ENCODE measurements around the gene DGCR8.

The DGCR8 gene

GRCh38 chr22:20038574-20038973 lies 41.5 kb upstream of the DGCR8 start:
- Histone ChIP-seq H3K27ac (ENCODE audit: insufficient read depth, low read length, poor library complexity, severe bottlenecking) (no peak overlapping the region), H3K9me3 (ENCODE audit: control insufficient read depth, low read length) (no peaks in the 10 kb centered on the region), H3K4me3 (ENCODE audit: insufficient read depth, low read depth, low read length, poor library complexity, severe bottlenecking) (no peak overlapping the region), H3K4me1 (ENCODE audit: control insufficient read depth, insufficient read depth, low read length, poor library complexity, severe bottlenecking) (no peaks in the 10 kb centered on the region), H3K27me3 (replicated peaks; ENCODE audit: control insufficient read depth, insufficient read depth, low read length, poor library complexity, severe bottlenecking) (no peaks in the 10 kb centered on the region), H3K36me3 (ENCODE audit: control insufficient read depth, insufficient read depth, low read length) (peaks cover 31% of the 10 kb centered on the region)
- DNase-seq = no peak

- H3K27me3 ChIP-seq (replicated peaks; ENCODE audit: control insufficient read depth, insufficient read depth, low read length, poor library complexity, severe bottlenecking) = no peaks in the 10 kb centered on the region
- DNase-seq = no peak
- peaks cover 41% of the 10 kb centered on the region for H3K36me3 ChIP-seq (ENCODE audit: control insufficient read depth, insufficient read depth, low read length)
- no peak overlapping the region for H3K27ac ChIP-seq (ENCODE audit: insufficient read depth, low read length, poor library complexity, severe bottlenecking)
- no peaks in the 10 kb centered on the region for H3K4me1 ChIP-seq (ENCODE audit: control insufficient read depth, insufficient read depth, low read length, poor library complexity, severe bottlenecking)
- no peaks in the 10 kb centered on the region for H3K9me3 ChIP-seq (ENCODE audit: control insufficient read depth, low read length)
- H3K4me3 ChIP-seq (ENCODE audit: insufficient read depth, low read depth, low read length, poor library complexity, severe bottlenecking) = no peak overlapping the region
Observed at GRCh38 chr22:20039683-20040325, 40.2 kb upstream of the DGCR8 start.

- no peak for DNase-seq
- Histone ChIP-seq H3K4me3 (ENCODE audit: insufficient read depth, low read depth, low read length, poor library complexity, severe bottlenecking) (no peak overlapping the region), H3K4me1 (ENCODE audit: control insufficient read depth, insufficient read depth, low read length, poor library complexity, severe bottlenecking) (no peaks in the 10 kb centered on the region), H3K36me3 (ENCODE audit: control insufficient read depth, insufficient read depth, low read length) (peaks cover 44% of the 10 kb centered on the region), H3K9me3 (ENCODE audit: control insufficient read depth, low read length) (no peaks in the 10 kb centered on the region), H3K27ac (ENCODE audit: insufficient read depth, low read length, poor library complexity, severe bottlenecking) (no peak overlapping the region), H3K27me3 (replicated peaks; ENCODE audit: control insufficient read depth, insufficient read depth, low read length, poor library complexity, severe bottlenecking) (no peaks in the 10 kb centered on the region)
Observed at GRCh38 chr22:20040327-20041200, 39.5 kb upstream of the DGCR8 start.

- Histone ChIP-seq H3K4me3 (ENCODE audit: insufficient read depth, low read depth, low read length, poor library complexity, severe bottlenecking) (no peak overlapping the region), H3K9me3 (ENCODE audit: control insufficient read depth, low read length) (no peaks in the 10 kb centered on the region), H3K27me3 (replicated peaks; ENCODE audit: control insufficient read depth, insufficient read depth, low read length, poor library complexity, severe bottlenecking) (no peaks in the 10 kb centered on the region), H3K4me1 (ENCODE audit: control insufficient read depth, insufficient read depth, low read length, poor library complexity, severe bottlenecking) (no peaks in the 10 kb centered on the region), H3K27ac (ENCODE audit: insufficient read depth, low read length, poor library complexity, severe bottlenecking) (no peak overlapping the region), H3K36me3 (ENCODE audit: control insufficient read depth, insufficient read depth, low read length) (peaks cover 45% of the 10 kb centered on the region)
- no peak for DNase-seq
Observed at GRCh38 chr22:20043057-20043996, 36.7 kb upstream of the DGCR8 start.

GRCh38 chr22:20043997-20044342 lies 36.1 kb upstream of the DGCR8 start:
- Histone ChIP-seq H3K4me1 (ENCODE audit: control insufficient read depth, insufficient read depth, low read length, poor library complexity, severe bottlenecking) (no peaks in the 10 kb centered on the region), H3K4me3 (ENCODE audit: insufficient read depth, low read depth, low read length, poor library complexity, severe bottlenecking) (no peak overlapping the region), H3K36me3 (ENCODE audit: control insufficient read depth, insufficient read depth, low read length) (peaks cover 44% of the 10 kb centered on the region), H3K27ac (ENCODE audit: insufficient read depth, low read length, poor library complexity, severe bottlenecking) (no peak overlapping the region), H3K27me3 (replicated peaks; ENCODE audit: control insufficient read depth, insufficient read depth, low read length, poor library complexity, severe bottlenecking) (no peaks in the 10 kb centered on the region), H3K9me3 (ENCODE audit: control insufficient read depth, low read length) (no peaks in the 10 kb centered on the region)
- DNase-seq = no peak

- H3K27ac ChIP-seq (ENCODE audit: insufficient read depth, low read length, poor library complexity, severe bottlenecking) = no peak overlapping the region
- H3K9me3 ChIP-seq (ENCODE audit: control insufficient read depth, low read length) = no peaks in the 10 kb centered on the region
- no peak overlapping the region for H3K4me3 ChIP-seq (ENCODE audit: insufficient read depth, low read depth, low read length, poor library complexity, severe bottlenecking)
- H3K36me3 ChIP-seq (ENCODE audit: control insufficient read depth, insufficient read depth, low read length) = peaks cover 44% of the 10 kb centered on the region
- H3K27me3 ChIP-seq (replicated peaks; ENCODE audit: control insufficient read depth, insufficient read depth, low read length, poor library complexity, severe bottlenecking) = no peaks in the 10 kb centered on the region
- H3K4me1 ChIP-seq (ENCODE audit: control insufficient read depth, insufficient read depth, low read length, poor library complexity, severe bottlenecking) = no peaks in the 10 kb centered on the region
- no peak for DNase-seq
Observed at GRCh38 chr22:20044495-20045151, 35.4 kb upstream of the DGCR8 start.

GRCh38 chr22:20046730-20047129 lies 33.3 kb upstream of the DGCR8 start:
- no peaks in the 10 kb centered on the region for H3K4me1 ChIP-seq (ENCODE audit: control insufficient read depth, insufficient read depth, low read length, poor library complexity, severe bottlenecking)
- H3K27me3 ChIP-seq (replicated peaks; ENCODE audit: control insufficient read depth, insufficient read depth, low read length, poor library complexity, severe bottlenecking) = no peaks in the 10 kb centered on the region
- H3K9me3 ChIP-seq (ENCODE audit: control insufficient read depth, low read length) = no peaks in the 10 kb centered on the region
- peaks cover 38% of the 10 kb centered on the region for H3K36me3 ChIP-seq (ENCODE audit: control insufficient read depth, insufficient read depth, low read length)
- H3K27ac ChIP-seq (ENCODE audit: insufficient read depth, low read length, poor library complexity, severe bottlenecking) = no peak overlapping the region
- no peak overlapping the region for H3K4me3 ChIP-seq (ENCODE audit: insufficient read depth, low read depth, low read length, poor library complexity, severe bottlenecking)
- no peak for DNase-seq

- Histone ChIP-seq H3K4me3 (ENCODE audit: insufficient read depth, low read depth, low read length, poor library complexity, severe bottlenecking) (no peak overlapping the region), H3K36me3 (ENCODE audit: control insufficient read depth, insufficient read depth, low read length) (peaks cover 47% of the 10 kb centered on the region), H3K4me1 (ENCODE audit: control insufficient read depth, insufficient read depth, low read length, poor library complexity, severe bottlenecking) (no peaks in the 10 kb centered on the region), H3K27me3 (replicated peaks; ENCODE audit: control insufficient read depth, insufficient read depth, low read length, poor library complexity, severe bottlenecking) (no peaks in the 10 kb centered on the region), H3K27ac (ENCODE audit: insufficient read depth, low read length, poor library complexity, severe bottlenecking) (no peak overlapping the region), H3K9me3 (ENCODE audit: control insufficient read depth, low read length) (no peaks in the 10 kb centered on the region)
- DNase-seq = no peak
Observed at GRCh38 chr22:20051927-20052308, 28.1 kb upstream of the DGCR8 start.

GRCh38 chr22:20052309-20053259 lies 27.5 kb upstream of the DGCR8 start:
- DNase-seq = no peak
- no peak overlapping the region for H3K4me3 ChIP-seq (ENCODE audit: insufficient read depth, low read depth, low read length, poor library complexity, severe bottlenecking)
- H3K27me3 ChIP-seq (replicated peaks; ENCODE audit: control insufficient read depth, insufficient read depth, low read length, poor library complexity, severe bottlenecking) = no peaks in the 10 kb centered on the region
- no peak overlapping the region for H3K27ac ChIP-seq (ENCODE audit: insufficient read depth, low read length, poor library complexity, severe bottlenecking)
- H3K9me3 ChIP-seq (ENCODE audit: control insufficient read depth, low read length) = no peaks in the 10 kb centered on the region
- H3K4me1 ChIP-seq (ENCODE audit: control insufficient read depth, insufficient read depth, low read length, poor library complexity, severe bottlenecking) = no peaks in the 10 kb centered on the region
- peaks cover 44% of the 10 kb centered on the region for H3K36me3 ChIP-seq (ENCODE audit: control insufficient read depth, insufficient read depth, low read length)

All from effector memory CD4-positive, alpha-beta T cell (primary cell).